Subcutaneous abdominal adipose tissue (tissue), 5 donors: ENCODE results near the gene LINGO4.
"Not testable (repeated sequence)": the region's sequence is repeated elsewhere in the genome, so short reads cannot be mapped to it uniquely, and the experiment has no call there.

Source experiments
- H3K27ac ChIP-seq: one replicate; pipeline ENCODE4 v1.7.0; 2013; ENCODE audit warnings: low read depth, mild to moderate bottlenecking, inconsistent platforms, low read length, moderate library complexity
- H3K27me3 ChIP-seq, 5 donors: one replicate each; pipeline ENCODE4 v1.7.0; 2013; ENCODE audit warnings: low read length in 5 of 5, inconsistent platforms in 1 of 5; ENCODE audit not compliant: control insufficient read depth in 5 of 5, insufficient read depth in 4 of 5
- H3K36me3 ChIP-seq, 5 donors: one replicate each; pipeline ENCODE4 v1.7.0; 2013; ENCODE audit warnings: low read length in 5 of 5; ENCODE audit not compliant: control insufficient read depth in 5 of 5, insufficient read depth in 5 of 5
- H3K4me1 ChIP-seq, 5 donors: one replicate each; pipeline ENCODE4 v1.7.0; 2013; ENCODE audit warnings: low read length in 5 of 5, mild to moderate bottlenecking in 3 of 5, moderate library complexity in 1 of 5; ENCODE audit not compliant: control insufficient read depth in 5 of 5, insufficient read depth in 5 of 5
- H3K4me3 ChIP-seq, 5 donors: one replicate each; pipeline ENCODE4 v1.7.0; 2013; ENCODE audit warnings: low read length in 5 of 5, low read depth in 1 of 5
- H3K9ac ChIP-seq, 5 donors: one replicate each; pipeline ENCODE4 v1.7.0; 2013; ENCODE audit warnings: low read length in 5 of 5, mild to moderate bottlenecking in 4 of 5, moderate library complexity in 3 of 5
- H3K9me3 ChIP-seq, 5 donors: one replicate each; pipeline ENCODE4 v1.7.0; 2013; ENCODE audit warnings: low read length in 5 of 5; ENCODE audit not compliant: control insufficient read depth in 5 of 5
- donor health status: healthy.
- donor health status: healthy.
- donor health status: healthy.
- donor health status: healthy.
- donor health status: healthy.

Gene LINGO4

GRCh38 chr1:151790940-151791651 lies 14.1 kb downstream of the LINGO4 start:
- peaks cover 0 to 23% (median 17%) of the 10 kb centered on the region in 5 donors for H3K4me1 ChIP-seq
- no peaks in the 10 kb centered on the region for H3K36me3 ChIP-seq
- no peaks in the 10 kb centered on the region for H3K9me3 ChIP-seq
- peak overlapping the region; percentile 77 to 84 (median 77) for H3K9ac ChIP-seq
- H3K27ac ChIP-seq: peak overlapping the region; percentile 69
- peak overlapping the region; percentile 83 to 99 (median 93) for H3K4me3 ChIP-seq
- no peaks in the 10 kb centered on the region for H3K27me3 ChIP-seq

- H3K4me1 ChIP-seq: peaks cover 0 to 23% (median 17%) of the 10 kb centered on the region in 5 donors
- peak within 1 kb of the TSS; percentile 69 for H3K27ac ChIP-seq
- H3K9ac ChIP-seq: peak within 1 kb of the TSS; percentile 77 to 84 (median 77)
- no peaks in the 10 kb centered on the region for H3K36me3 ChIP-seq
- peak within 1 kb of the TSS; percentile 83 to 99 (median 93) for H3K4me3 ChIP-seq
- H3K27me3 ChIP-seq: no peaks in the 10 kb centered on the region
- no peaks in the 10 kb centered on the region for H3K9me3 ChIP-seq
Observed at GRCh38 chr1:151790071-151790939, 14.9 kb downstream of the LINGO4 start, which contains the start of gene TDRKH. Gene TDRKH, minus strand, starts transcription at chr1:151790500. Its CDS starts 7,478 bp downstream, at chr1:151783022.

GRCh38 chr1:151787689-151788088 lies 17.5 kb downstream of the LINGO4 start:
- Histone ChIP-seq H3K4me1 (peaks cover 0 to 23% (median 18%) of the 10 kb centered on the region in 5 donors), H3K36me3 (no peaks in the 10 kb centered on the region), H3K4me3 (no peak overlapping the region), H3K27me3 (no peaks in the 10 kb centered on the region), H3K9ac (no peak overlapping the region), H3K27ac (no peak overlapping the region), H3K9me3 (no peaks in the 10 kb centered on the region)

GRCh38 chr1:151783796-151784195 lies 21.4 kb downstream of the LINGO4 start:
- Histone ChIP-seq H3K27ac (no peak overlapping the region), H3K27me3 (no peaks in the 10 kb centered on the region), H3K36me3 (peaks cover under 1 to 10% (median 4%) of the 10 kb centered on the region in 5 donors), H3K4me3 (no peak overlapping the region), H3K9me3 (no peaks in the 10 kb centered on the region), H3K9ac (no peak overlapping the region), H3K4me1 (peaks cover 0 to 5% (median 0%) of the 10 kb centered on the region in 5 donors)

- Histone ChIP-seq H3K9me3 (no peaks in the 10 kb centered on the region), H3K4me3 (no peak overlapping the region), H3K9ac (no peak overlapping the region), H3K36me3 (peaks cover 7 to 16% (median 13%) of the 10 kb centered on the region in 5 donors), H3K27ac (no peak overlapping the region), H3K4me1 (peaks cover 0 to 5% (median 0%) of the 10 kb centered on the region in 5 donors), H3K27me3 (no peaks in the 10 kb centered on the region)
Observed at GRCh38 chr1:151782741-151783140, 22.5 kb downstream of the LINGO4 start.

- peaks cover 7 to 16% (median 13%) of the 10 kb centered on the region in 5 donors for H3K36me3 ChIP-seq
- not testable (repeated sequence) for H3K27ac ChIP-seq
Observed at GRCh38 chr1:151782026-151782425, 23.2 kb downstream of the LINGO4 start.

GRCh38 chr1:151780736-151781135 lies 24.5 kb downstream of the LINGO4 start:
- H3K27me3 ChIP-seq, H3K9me3 ChIP-seq, H3K4me1 ChIP-seq, H3K4me3 ChIP-seq, H3K9ac ChIP-seq, H3K27ac ChIP-seq: not testable (repeated sequence)
- peaks cover 13 to 26% (median 19%) of the 10 kb centered on the region in 5 donors for H3K36me3 ChIP-seq

More at GRCh38 chr1:151782026-151782425, 23.2 kb downstream of the LINGO4 start:
- H3K4me1 ChIP-seq, H3K9me3 ChIP-seq, H3K4me3 ChIP-seq, H3K9ac ChIP-seq, H3K27me3 ChIP-seq: not testable (repeated sequence)

GRCh38 chr1:151779852-151780251 lies 25.4 kb downstream of the LINGO4 start:
- Histone ChIP-seq H3K36me3 (peaks cover 21 to 35% (median 22%) of the 10 kb centered on the region in 5 donors), H3K4me3 (no peak overlapping the region), H3K27ac (no peak overlapping the region), H3K27me3 (no peaks in the 10 kb centered on the region), H3K9ac (no peak overlapping the region), H3K4me1 (peaks cover 0 to 5% (median 0%) of the 10 kb centered on the region in 5 donors), H3K9me3 (no peaks in the 10 kb centered on the region)

GRCh38 chr1:151777317-151777716 lies 27.9 kb downstream of the LINGO4 start:
- Histone ChIP-seq H3K27ac (no peak overlapping the region), H3K4me1 (peaks cover 0 to 5% (median 0%) of the 10 kb centered on the region in 5 donors), H3K9ac (no peak overlapping the region), H3K9me3 (no peaks in the 10 kb centered on the region), H3K27me3 (no peaks in the 10 kb centered on the region), H3K4me3 (no peak overlapping the region), H3K36me3 (peaks cover 31 to 49% (median 33%) of the 10 kb centered on the region in 5 donors)

GRCh38 chr1:151776665-151777062 lies 28.6 kb downstream of the LINGO4 start:
- H3K9me3 ChIP-seq: no peaks in the 10 kb centered on the region
- H3K27me3 ChIP-seq: no peaks in the 10 kb centered on the region
- H3K4me1 ChIP-seq: peaks cover 0 to 5% (median 0%) of the 10 kb centered on the region in 5 donors
- H3K36me3 ChIP-seq: peaks cover 31 to 49% (median 33%) of the 10 kb centered on the region in 5 donors
- no peak overlapping the region for H3K4me3 ChIP-seq
- H3K9ac ChIP-seq: no peak overlapping the region
- H3K27ac ChIP-seq: no peak overlapping the region
